Erythroblast (primary cell): ENCODE measurements around the gene ABCC4.

Experiments
- GATA1 ChIP-seq: IDR thresholded peaks from 2 replicates; pipeline ENCODE4 v1.6.1; 2011; ENCODE audit warnings: low read depth, mild to moderate bottlenecking, control low read depth, low read length, moderate library complexity
- POLR2A ChIP-seq: IDR thresholded peaks from 2 replicates; pipeline ENCODE4 v1.6.1; 2011; ENCODE audit warnings: mild to moderate bottlenecking, low read length

DNA sequence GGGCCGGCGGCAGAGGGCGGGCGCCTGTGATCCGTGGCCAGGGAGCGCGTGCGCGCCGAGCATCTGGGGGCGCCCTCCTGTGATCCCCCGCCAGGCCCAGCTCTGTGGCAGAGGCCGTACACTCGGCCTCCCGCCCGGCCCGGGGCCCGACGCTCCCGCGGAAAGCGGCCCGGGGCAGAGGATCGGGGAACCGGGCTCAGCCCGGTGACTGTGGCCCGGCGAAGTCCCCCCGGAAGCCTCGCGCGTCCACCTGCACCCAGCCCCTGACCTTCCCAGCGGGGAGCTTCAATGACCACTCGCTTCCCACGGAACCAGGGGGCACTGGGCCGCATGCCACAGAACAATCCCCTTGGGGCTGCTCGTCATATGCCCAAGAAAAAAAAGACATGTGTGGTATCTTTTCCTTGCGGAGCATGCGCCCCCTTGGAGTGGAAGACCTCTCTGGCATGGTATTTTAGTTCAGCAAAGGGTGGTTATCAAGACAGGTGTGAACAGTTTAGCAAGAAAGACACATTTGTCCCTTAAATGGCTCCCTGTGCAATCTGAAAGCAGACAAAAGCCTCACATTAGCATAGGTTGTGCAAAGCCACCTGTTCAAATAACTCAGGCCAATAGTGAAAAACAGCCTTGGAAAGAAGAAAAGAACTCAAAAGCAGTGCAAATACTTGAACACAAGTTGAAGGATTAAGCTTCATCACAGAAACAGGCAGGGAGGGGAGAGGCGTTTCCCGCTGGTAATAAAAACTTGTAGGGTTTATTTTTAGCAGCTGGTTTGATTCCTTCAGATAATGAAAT, 298.0 kb downstream of the ABCC4 start:
- TF ChIP-seq GATA1 (no peak), POLR2A (no peak)
